Measurements from ENCODE around the gene MPPED1.

MPPED1 gene

DNA sequence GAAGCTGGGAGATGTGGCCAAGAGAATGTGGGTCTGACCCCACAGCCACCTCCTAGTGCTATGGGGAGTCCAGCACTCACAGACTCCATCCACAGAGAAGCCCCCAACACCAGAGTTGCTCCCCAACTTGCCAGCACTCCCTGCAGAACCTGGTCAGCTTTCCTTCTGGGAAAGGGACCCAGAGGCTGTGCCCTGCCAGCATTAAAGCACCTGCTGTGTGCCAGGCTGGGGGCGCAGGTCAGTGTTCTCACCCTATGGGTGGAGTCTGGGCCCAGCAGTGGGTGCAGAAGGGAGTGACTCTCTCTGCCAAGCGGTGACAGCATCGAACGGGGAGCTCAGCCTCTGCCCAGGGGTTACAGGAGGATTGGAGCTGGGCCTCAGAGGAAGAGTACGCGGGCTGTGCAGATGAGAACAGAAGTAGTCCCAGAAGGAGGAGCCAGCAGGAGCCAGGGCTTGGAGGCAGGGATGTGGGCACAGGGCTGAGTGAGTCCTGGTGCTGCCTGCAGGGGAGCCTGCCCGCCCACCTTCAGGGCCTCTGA, 114.4 kb downstream of the MPPED1 start:
- DNase-seq, result no peak

DNA sequence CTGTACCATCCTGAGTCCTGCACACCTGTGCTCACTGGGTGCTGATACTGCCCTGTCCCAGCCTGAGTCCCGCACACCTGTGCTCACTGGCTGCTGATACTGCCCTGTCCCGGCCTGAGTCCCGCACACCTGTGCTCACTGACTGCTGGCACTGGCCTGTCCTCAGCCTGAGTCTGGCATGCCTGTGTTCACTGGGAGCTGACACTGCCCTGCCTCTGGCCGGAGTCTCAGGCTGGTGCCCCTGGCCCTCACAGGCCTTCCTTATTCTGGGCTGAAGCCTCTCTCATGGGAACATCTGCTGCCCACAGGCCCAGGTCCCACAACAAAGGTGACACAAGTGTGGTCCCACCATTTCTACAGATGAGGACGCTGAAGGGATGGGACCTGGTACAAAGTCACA, 115.1 kb downstream of the MPPED1 start:
- DNase-seq, result no peak

DNA sequence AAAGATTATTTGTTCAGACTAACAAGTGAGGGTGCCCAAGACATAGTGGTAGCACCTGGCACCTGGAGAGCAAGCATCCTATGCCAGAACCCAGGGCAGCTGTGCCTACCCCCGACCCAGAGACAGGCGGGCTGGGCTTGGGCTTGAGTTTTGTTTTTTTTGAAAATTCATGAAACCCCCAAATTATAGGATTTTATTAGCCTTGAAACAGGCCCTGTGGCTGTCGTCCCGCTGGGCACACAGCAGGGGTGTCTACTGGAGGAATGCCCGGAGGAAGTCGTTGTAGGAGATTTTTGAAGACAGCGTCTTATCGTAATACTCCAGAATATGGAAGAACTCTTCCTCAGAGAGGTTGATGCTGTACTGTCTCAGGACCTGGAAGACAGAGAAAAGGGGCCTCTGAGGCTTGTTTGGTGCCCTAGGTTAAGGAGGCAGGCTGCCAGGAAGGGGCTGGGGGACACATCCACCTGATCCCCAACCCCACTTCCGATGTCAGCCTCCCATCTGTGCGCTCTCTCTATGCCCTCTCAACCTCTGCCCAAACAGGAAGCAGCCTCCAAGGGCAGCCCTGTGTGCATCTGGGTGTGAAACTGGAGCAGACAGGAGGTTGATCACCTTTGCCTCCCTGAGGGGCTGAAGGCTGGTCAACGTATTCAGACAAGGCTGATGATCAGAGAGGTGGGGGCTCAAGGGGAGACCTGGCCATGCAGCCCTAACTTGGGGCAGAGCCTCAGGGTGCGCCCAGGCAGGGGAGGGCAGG, 117.0 kb downstream of the MPPED1 start:
- DNase-seq, result no peak

DNA sequence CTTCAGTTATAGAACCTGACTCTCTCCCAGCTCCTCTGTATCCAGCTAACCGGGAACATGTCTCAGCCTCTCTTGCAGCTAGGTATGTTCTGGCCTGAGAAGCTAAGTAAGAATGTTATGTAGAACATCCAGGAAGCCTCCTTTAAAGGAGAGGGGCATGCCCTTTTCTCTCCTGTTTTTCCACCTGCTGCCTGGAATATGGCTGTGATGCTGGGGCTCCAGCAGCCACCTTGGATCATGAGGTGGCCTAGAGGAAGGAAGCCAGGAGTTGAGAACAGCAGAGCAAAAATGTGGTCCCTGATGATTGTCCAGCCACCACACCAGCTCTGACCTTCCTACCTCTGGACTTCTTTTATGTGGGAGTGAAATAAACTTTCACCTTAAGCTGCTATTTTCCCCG, 117.6 kb downstream of the MPPED1 start:
- no peak for DNase-seq

DNA sequence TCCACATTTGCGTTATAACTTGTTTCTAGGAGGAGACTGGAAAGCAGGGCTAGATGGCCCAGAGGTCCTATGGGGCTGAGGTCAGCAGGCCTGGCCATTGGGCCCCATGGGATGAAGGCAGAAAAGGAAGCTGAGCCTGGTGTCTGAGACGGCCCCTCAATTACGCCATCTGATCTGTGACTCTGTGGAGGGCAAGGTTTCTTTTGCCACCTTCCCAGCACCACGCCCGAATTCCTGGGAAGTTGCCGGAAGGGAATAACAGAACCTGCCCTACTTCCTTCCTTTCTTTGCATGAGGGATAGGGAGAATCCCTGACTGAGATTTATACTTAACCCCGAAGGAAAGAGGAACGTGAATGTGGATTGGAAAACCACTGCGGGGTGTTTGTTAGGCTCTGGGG, 118.1 kb downstream of the MPPED1 start:
- no peak for DNase-seq

DNA sequence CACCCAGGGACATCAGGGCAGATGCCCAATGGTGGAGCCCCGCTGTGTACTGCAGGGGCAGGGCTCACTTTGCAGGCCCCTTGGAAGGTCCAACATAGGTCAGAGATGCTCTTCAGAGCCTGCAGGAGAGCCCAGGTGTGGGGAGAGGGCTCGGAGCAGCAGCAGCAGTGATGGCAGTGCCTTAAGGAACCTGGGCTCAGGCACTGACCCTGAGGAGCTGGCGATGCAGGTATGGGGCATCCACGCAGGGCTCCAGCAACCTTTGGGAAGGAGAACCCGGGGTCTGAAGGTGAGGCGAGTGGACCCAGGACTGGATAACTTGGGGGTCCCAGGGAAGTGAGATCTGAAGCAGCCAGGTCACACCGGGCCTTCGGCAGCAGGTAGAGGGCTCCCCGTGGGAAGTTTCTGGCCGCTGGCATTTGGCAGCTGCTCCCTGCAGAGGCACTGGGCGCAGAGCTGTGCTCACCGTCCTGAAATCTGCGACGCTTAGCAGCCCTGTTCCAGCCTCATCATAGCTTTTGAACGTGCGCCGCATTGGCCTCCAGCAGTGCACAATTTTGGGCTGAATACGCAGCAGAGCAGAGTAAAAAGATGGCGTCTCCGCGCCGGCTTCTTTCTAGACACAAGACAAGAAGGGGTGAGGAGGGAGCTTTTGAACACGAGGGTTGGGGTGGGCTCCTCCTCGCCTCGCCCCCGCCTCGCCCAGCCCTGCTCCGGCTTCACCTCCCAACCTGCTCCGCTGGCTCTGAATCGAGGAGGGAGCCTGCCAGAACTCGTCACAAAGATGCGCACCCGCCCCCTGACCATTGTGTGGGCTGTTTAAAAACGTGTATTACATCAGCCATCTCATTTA, 118.8 kb downstream of the MPPED1 start:
- DNase-seq, result no peak

DNA sequence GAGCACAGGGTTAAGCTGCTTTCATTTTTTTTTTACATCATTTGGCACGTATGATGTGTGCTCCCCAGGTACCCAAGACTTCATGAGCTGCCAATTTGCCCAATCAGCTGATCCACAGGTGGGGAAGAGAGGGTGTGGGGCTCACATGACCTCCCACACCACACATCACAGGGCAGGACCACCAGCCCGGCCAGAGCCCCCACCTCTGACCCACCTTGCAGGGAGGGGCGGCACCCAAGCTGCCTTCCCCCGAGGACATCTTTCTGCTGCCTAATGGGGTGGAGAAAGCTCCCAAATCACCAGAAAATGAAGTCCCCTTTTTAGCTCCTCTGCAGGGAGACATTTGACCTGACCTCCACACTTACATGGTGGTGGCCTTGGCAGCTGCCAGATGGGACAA, 119.8 kb downstream of the MPPED1 start:
- no peak for DNase-seq

DNA sequence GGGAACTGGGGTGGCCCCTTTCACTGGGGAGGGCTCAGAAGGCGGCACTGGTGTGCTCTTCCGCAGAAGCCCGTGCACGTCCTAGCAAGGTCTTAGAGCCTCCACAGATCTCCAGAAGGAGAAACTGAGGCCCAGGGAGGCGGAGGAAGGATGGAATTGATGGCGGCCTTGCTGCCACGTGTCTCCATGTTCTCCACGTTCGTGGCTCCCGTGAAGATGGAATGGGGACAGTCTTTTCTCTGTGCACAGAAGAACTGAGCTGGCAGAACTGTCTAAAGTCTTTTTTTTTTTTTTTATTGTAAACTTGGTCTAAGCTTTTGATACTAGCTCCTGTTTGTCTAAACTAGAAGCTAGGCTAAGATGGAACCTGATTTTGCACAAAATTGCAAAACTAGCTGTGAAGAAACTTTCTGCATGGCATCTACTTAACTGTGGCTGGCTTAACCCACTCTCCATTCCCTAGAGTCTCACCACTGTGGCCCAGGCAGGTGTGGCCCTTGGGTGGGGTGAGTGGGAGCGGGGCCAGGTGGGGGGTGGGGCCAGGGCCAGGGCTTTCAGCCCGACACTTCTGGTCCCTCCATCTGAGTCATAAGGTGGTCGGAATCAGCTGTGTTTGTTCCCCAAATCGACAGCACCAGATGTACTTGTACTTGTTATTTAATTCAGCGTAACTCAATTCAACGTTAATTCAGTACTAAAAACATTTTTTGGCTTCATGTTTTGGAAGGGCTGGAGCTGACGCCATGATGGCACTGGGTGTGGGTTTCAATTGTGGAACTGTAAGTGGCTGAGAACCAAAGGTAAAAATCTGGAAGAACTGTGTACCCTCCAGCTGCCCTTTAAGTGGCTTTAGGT, 120.7 kb downstream of the MPPED1 start:
- DNase-seq, result no peak

DNA sequence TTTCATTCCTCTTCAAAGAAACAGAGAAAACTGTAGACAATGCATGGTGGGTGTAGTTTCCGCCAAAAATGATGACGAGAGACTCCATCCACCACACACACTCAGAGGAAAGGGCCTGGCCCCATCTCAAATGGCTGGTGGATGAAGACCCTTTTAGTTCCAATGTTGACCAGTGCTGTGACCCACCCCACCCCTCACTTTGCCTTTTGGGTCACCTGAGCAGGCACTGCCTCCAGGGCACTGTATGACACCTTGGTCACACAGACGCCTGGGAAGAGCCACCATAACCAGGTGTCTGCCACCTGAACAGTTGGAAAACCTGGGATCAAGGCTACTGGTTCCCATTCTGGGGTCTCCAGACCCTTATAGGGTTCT, 121.3 kb downstream of the MPPED1 start:
- DNase-seq, result no peak

DNA sequence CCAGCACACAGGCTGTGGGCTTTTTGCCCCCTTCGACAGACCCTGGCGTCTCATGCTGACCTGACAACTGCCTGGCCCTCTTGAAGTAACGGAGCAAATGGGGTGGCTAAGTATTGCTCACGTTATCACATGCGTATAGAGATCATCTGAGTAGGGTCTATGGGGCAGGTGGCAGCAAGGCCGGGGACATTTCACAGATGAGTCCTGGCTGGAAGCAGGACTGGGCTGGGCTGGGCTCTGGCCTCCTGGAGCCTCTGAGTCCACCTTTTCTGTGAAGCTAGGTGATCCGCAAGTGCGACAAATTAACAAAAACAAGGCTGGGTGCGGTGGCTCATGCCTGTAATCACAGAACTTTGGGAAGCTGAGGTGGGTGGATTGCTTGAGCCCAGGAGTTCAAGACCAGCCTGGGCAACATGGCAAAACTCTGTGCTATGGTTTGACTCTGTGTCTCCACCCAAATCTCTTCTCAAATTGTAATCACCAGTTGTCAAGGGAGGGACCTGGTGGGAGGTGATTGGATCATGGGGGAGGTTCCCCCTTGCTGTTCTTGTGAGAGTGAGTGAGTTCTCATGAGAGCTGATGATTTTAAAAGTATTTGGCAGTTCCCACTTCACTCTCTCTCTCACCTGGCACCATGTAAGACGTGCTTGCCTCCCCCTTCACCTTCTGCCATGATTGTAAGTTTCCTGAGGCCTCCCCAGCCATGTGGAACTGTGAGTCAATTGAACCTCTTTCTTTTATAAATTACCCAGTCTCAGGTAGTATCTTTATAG, 122.0 kb downstream of the MPPED1 start:
- DNase-seq, result no peak

DNA sequence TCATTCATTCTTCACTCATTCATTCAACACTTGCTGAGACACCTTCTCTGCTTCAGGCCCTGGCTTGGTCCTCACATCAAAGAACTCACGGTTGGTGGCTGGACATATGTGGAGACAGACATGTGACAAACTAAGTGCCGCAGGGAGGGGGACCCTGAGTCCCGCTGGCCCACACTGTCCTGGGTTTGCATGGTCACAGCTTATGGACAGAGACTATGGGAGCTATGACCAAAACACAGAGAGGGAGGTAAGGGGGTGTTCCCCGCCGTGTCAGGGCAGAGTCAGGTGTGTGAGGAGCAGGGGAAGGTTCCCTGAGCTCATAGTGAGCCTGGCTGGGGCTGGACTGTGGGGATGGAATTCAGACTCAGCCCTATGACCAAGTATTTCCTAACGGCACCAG, 123.1 kb downstream of the MPPED1 start:
- DNase-seq, result no peak

DNA sequence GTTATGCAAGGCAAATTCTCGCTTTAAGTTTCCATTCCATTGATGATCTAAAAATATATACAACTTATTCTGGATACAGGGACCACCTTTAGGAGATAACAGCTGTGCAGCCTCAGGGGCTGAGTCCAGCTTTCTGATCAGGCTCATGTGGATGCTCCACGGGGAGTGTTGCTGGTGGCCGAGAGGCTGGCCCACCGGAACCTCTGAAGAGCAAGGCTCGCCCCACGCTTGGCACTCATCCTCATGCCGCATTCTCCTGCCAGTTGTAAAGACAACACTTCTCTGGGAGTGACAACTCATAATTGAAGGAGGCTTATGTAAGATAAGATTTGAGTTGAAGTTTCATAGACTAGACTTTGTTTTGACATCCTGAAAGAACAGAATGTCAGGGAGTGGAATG, 123.5 kb downstream of the MPPED1 start:
- no peak for DNase-seq

DNA sequence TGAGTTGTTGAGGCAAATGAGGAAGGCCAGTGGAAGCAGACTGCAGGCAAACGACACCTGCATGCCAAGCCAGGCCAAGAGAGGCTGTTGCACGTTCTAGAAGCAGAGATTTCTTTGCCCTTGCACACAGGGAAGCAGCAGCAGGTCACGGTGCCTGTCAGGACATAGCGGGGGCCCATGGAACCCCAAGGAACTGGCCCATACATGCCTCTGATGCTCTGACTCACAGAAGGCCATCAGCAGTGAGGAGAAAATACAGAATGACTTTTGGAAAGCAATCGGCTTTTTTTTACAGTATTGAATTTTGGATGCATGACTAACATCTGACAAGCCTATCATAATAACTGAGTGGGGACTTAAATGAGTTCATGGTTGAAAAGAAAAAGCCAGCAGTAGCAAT, 123.9 kb downstream of the MPPED1 start:
- no peak for DNase-seq

DNA sequence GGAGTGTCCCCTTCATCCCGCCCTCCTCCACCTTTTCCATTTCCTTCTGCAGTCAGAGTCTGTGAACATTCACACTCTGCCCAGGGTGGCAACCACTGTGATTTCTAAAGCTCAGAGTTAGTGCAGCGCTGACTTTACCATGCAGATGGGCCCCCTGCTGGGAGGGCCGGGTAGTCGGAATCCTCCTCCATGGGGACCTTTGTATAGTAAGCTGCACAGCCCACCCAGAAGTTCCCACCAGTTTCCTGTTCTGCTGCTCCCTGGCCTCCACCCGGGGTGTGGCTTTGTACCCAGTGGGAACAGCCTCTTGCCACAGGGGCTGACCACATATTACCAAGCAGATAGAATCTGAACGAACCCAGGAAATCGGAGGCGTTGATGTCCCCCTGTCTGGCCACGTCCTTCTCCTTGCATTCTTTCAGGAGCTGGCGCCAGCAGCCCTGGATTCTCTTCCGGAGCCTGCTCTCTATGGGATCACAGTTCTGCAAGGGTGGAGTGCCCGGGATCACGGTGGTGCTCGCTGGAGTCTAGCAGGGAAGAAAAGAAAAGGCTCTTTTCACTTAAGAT, 125.3 kb downstream of the MPPED1 start:
- no peak for DNase-seq

DNA sequence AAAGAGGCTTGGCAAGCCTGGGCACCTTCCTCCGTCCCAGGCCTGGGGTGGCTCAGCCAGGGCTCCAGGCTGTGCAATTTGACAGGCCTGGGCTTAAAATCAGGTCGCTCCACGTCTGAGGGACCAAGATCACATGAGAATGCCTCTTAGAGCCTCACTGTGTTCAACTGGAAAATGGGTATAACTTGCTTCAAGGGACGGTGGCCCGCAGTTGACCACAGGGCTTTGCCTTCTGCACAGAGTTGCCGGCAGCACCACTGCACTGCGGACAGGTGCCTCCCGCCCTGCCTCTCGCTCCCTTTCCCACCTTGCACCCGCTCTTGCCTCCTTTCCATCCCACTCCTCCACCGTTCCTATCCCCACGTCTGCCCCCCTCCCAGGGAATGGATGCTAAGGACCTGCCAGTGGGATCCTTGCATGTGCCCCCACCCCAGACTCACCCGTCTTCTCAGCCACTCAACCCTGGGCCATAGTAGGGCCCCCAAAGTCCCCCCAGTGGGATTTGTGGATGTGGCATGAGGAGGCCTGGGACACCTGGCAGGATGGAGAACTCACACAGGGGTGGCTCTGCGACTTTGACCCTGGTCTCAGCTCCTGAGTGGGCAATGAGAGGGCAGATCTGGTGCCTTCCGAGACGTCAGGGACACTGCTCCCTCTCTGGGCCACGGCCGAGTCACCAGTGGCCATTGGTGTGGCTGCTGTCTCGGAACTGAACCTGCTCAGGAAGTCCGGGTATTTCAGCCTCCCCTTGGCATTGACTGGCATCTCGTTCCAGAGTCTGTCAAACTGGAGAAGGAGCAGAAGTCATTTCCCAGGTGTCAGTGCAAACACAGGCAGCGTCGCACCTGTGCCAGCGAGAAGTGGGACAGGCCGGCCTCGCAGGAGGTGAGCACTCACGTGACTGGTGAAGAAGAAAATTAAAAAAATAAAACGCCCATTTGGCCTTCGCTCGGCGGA, 128.0 kb downstream of the MPPED1 start:
- no peak for DNase-seq

DNA sequence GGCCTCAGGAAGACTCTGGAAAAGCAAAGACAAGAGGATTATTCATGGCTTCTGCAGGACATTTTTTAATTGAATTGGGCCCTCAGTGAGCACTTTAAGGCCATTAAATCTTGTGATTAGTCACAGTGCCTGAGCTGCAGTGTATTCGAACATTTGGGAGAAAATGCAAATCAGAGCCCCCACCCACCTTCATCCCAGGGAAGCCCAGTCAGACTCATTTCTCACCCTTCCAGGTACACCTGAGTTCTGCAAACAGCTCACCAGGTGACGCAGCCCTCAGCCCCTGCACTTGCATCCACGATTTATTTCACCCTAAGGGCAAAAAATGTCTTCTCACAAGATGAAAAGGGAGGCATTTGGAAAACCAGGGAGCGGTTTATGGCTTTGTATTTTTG, 128.7 kb downstream of the MPPED1 start:
- DNase-seq, result no peak

DNA sequence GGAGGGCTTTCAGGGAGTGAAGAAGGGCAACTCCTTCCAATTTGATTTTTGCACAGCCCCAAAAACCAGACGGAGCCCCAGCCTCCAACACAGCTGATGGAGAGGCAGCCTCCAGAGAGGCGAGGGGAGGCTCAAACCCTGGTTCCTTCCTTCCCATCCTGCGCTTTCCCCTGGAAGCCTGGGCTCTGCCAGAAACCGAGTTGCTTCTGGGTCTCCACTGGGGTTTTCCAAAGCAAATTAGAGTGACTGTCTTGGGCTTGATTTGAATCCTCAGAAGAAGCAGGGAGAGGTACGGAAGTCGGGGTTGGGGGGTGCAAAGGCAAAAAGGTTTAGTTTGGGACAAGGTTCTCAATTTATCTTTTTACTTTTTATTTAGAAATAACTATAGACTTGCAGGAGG, 129.2 kb downstream of the MPPED1 start:
- DNase-seq, result no peak

DNA sequence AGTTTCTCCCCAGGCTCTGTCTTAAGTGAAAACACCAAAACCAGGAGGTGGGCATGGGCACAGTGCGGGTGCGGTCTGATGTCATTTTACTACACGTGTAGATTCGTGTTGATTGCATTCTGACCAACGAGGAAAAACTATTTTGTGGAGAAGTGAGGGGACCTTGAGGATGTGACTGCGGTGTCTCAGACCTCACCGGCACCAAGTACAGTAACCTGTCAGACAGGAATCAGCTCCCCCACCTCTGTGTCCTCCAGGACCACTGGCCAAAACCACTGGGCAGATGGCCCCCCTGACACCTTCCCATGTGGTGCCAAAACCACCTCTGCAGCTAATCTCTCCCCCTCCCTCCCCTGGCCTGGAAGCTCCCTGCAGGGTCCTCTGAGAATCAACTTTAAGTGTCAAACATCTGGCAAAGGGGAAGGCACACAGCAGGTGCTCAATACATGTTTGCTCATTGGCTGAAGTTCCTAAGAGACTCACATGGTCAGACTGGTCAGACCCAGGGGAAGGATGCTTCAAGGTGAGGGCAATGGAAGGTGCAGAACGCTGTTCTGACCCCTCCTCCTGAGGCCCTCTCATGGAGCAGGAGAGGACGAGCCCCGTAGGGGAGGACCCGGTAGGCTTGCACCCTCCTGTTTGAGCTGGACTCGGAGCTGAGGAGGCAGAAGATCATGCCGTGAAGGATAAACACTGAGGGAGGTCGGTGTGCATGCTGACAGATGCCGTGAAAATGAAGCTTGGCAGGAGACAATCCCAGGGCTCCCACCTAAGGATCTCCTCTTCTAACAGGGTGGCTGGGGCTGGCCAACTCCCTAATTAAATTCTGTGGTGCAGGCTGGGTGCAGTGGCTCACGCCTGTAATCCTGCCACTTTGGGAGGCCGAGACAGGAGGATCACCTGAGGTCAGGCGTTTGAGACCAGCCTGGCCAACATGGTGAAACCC, 129.9 kb downstream of the MPPED1 start:
- no peak for DNase-seq

Data from C1 segment of cervical spinal cord (tissue), 14 donors.